Endothelial cell of umbilical vein (primary cell): ENCODE results near the gene TMUB2.

Source experiments
- POLR2A ChIP-seq: IDR thresholded peaks from 2 replicates; pipeline ENCODE4 v1.6.1; 2012; ENCODE audit warnings: low read depth, mild to moderate bottlenecking, control low read depth, low read length
- TF ChIP-seq, protein P1 (sequence below), 2 donors: IDR thresholded peaks; 1 replicate in 1 of 2; 2 replicates in 1 of 2; pipeline ENCODE4 v1.5.1; 2011; ENCODE audit warnings: low read length in 2 of 2, mild to moderate bottlenecking in 2 of 2, moderate library complexity in 2 of 2, control low read depth in 1 of 2, inconsistent platforms in 1 of 2, low read depth in 1 of 2; ENCODE audit not compliant: insufficient read depth in 1 of 2; ENCODE audit errors: extremely low read depth in 1 of 2

DNA sequence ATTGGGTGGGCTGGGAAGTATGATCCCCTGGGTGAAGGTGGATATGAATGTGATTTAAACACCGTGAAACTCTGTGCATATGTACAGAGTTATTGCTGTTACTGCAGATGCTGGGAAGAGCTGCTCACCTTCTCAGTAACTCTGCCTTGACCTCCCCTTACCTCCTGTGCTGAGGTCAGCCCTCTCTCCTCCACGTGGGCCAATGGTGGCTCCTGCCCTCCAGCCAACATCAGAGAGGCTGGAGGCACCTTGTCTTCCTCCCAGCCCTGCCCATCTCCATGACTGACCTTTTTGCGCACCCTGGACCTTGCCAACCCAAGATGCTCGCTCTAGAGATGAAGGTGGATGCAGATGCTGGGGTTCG is 16.7 kb upstream of the TMUB2 start:
- TF ChIP-seq POLR2A, result no peak
- TF ChIP-seq, protein P1, sequence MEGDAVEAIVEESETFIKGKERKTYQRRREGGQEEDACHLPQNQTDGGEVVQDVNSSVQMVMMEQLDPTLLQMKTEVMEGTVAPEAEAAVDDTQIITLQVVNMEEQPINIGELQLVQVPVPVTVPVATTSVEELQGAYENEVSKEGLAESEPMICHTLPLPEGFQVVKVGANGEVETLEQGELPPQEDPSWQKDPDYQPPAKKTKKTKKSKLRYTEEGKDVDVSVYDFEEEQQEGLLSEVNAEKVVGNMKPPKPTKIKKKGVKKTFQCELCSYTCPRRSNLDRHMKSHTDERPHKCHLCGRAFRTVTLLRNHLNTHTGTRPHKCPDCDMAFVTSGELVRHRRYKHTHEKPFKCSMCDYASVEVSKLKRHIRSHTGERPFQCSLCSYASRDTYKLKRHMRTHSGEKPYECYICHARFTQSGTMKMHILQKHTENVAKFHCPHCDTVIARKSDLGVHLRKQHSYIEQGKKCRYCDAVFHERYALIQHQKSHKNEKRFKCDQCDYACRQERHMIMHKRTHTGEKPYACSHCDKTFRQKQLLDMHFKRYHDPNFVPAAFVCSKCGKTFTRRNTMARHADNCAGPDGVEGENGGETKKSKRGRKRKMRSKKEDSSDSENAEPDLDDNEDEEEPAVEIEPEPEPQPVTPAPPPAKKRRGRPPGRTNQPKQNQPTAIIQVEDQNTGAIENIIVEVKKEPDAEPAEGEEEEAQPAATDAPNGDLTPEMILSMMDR (IDR thresholded peaks at IDR 0.05; ENCODE audit: extremely low read depth in 1 of 2, insufficient read depth in 1 of 2, low read depth in 1 of 2, low read length in 2 of 2), result no peak
